NCI-H146 treated with DMSO at 0.1 percent for 48 hours (cell line): ENCODE data around the gene ZMAT3.

Experiments
- DNase-seq: peaks from one replicate; lab custom pipeline; 2025; ENCODE audit not compliant: unreplicated experiment; lab: John Stamatoyannopoulos, UW

Gene ZMAT3

DNA sequence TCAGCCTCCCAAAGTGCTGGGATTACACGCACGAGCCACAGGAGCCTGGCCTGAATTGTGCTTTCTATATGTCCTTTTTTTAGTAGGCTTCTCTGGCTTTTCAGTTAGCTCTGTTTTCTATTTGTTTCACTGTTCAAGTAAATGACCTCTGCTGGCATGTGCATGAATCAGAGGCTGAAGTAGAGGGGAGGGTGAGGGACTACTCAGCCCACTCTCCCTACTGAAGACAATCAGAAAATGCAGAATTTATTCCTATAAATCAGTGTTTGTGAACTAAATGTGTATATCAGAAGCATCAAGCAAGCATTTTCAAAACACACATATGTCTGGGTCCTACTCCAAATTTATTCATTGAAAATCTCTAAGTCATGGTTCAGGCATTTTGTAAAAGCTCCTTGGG is 45.0 kb downstream of the ZMAT3 start:
- DNase-seq = no peak

DNA sequence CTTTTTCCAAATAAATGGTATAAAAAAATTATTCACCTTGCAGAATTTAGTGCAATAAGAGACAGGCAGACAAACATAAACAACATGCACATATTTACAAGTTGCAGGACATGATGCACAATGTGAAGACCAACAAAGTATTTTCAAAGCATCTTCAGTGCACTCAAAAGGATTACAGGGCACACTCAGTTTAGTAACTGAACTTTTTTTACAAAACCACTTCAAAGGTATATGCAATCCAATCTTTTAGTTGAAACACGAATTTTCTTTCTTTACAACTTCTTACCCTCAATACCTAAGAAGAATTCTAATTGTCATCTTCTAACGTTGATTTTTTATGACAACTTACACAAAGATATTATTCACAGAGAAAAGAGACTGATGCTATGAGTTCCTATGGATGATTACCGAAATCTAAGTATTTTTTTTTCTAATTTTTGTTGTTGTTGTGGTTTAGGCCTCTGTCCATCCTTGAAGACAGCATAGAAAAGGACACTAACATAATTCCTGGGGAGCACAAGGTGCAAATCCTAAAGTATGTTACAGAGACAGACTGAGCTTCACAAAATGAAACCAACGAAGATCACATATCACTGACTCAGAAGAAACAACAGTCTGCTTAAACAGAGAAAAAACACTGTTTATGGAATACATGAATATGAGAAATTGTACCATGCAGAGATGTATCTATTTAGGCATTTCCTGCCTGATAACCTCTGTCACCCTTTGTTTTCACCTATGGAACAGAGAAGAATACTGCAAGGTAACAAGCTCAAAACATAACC is 50.3 kb downstream of the ZMAT3 start:
- DNase-seq = no peak

DNA sequence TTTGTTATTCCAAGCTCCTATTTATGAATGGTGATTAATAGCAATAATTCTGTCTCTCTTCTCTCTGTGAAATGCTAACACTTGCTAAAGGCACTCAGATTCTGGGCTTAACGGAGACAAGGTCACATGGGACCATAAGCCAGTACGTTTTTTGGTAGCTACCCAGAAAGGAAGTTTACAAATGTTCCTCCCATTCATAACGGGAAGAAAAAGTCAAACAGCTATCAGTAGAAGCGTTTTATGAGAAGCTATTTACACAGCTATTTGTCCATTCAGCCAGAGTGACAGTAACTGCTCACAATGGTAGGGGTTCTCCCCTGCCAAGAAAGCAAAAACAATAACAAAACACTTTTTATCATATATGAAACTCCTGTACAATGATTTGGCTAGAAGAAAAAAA is 51.5 kb downstream of the ZMAT3 start:
- DNase-seq = peak; percentile 39

DNA sequence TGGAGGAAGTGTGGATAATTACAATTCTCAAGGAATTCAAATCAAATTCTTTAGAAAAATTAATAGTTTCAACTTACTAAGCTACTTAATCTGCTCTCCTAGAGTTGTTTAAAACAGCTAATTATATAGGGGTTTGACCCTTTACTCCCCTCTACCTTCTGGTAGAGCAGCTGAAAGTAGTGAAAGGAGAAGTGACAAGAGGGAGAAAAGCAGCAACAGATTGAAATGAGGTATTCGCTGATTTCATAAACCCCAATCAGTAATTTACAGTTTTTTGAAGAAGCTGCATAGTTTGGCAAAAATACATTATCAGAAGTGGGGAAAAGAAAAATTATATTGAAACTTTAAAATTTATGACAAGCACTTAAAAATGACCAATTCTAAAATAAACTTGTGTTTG is 52.8 kb downstream of the ZMAT3 start:
- no peak for DNase-seq

DNA sequence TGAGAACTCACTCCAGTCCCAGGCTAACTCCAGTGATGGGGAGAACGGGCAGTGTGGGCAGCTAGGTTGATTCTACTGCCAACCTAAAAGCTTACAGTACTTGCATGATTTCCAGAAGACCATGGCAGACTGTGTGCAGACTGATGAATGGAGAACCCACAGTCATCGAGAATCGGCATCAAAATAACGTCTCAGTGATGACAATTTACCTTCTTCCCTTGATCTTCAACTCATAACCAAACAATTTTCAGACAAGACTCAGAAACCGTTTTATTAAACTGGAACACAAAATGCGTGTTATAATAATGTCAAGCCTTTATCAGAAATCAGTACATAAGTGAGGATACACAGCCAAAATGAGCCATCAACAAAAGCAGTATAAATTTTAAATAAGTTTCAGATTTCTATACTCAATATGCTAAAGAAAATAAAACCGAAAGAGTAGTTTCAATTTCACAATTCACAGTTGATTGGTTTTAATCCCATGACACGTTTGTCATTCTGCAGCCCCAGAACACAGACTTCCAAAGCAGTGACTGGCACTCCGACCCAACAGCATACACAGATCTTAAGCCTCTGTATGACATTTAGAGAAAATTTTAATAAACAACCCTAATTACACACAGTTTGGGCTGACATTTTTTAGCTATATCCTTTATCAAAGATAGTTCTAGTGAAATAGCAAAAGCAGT is 54.5 kb downstream of the ZMAT3 start:
- DNase-seq = no peak

DNA sequence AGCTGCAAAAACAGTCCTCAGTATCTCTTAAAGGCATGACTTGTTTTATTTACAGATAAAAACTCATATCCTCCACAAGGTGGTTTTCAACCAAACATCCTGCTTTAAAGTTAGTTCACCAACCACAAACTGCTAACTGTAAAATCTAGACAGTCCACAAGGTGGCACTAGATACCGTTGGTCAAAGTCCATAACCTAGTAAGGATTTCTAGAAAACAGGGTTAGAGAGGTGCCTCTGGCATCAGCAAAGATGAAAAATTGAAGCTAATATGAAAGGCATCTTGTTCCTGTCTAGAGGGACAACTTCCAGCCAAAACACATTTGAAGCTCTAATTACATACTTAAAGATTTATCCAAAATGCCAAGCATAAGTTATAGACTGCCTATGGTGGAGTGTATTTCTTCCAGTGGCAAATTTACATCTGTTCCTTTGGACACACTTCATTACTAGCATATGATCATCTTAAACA is 56.0 kb downstream of the ZMAT3 start:
- peak; percentile 76 for DNase-seq

DNA sequence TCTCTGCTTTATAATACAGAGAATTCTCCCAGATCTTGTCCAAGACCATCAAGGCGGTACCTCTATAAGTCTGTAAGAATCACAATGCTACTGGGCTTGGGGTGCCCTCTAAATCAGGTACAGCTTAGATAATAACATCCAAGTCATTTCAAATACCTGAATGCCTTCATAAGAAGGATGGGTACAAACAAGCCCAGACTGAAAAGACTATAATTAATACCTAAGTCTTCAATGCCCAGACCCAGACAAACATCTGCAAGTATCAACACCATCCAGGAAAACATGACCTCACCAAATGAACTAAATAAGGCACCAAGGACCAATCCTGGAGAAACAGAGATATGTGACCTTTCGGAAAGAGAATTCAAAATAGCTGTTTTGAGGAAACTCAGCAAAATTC is 65.9 kb downstream of the ZMAT3 start:
- no peak for DNase-seq

DNA sequence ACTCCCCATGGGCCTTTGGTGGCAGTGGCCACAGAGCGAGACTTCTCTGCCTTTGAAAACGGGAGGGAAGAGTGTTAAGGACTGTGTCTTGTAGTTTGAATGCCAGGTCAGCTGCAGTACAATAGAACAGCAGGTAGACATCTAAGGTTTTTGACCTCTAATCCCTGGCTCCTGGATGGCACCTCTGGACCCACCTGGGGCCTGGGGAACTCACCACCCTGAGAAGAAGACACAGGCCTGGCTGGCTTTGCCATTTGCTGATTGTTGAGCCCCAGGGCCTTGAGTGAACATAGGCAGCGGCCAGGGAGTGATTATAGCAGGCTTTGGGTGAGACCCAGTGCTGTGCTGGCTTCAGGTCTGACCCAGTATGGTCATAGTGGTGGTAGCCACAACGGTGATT is 66.4 kb downstream of the ZMAT3 start:
- DNase-seq = no peak

DNA sequence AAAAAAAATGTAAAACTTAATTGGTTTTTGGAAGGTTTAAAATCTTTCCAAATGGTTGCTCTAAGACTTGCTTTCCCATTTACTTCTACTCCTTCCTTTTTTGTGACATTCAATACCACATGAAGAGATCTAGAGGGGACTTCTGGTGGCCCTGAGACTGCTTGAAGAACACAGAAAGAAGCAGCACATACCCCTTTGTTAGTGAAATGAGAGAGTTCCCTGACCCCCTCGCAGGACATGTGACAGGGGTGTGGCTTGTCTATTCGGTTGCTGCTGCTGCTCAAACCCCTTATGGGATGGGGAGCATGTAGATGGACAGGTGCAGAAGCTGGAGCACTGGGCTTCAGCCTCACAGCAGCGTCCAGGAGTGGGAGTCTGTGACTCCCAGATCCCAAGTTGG is 71.0 kb downstream of the ZMAT3 start:
- DNase-seq = no peak

DNA sequence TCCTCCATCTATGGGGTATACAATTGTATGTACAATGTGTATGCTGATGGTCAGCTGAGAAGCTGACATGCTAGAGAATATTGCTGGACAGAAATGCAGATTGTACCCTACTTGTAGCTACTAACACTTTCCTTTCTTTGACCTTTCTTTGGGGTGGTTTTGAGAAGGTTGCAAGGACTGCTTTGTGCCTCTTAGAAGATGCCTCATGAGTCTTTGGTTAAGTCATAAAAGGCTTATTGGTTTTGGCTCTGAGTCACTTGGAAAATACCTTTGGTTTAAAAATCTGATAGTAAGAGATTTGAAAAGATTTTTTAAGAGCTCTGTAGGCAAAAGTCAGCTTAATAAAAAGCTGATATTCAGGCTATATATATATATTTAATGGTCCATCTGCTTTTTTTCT is 71.5 kb downstream of the ZMAT3 start:
- DNase-seq = no peak

DNA sequence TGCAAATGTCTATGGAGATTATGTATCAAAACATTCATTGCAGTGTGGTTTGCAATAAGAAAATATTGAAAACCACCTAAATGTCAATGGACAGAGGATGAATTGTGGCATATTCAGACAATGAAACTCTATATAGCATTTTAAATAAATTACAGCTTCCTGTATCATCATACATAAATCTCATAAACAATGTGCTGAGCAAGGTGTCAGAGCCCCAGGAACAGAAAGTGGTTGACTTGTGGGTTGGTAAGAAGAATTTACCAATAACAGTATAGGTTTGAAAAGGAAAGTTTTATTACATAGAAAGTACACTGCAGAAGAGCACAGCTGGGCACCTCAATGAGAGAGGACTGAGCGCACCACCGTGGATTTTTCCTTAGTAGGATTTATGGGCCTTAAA is 75.2 kb downstream of the ZMAT3 start:
- DNase-seq = no peak

DNA sequence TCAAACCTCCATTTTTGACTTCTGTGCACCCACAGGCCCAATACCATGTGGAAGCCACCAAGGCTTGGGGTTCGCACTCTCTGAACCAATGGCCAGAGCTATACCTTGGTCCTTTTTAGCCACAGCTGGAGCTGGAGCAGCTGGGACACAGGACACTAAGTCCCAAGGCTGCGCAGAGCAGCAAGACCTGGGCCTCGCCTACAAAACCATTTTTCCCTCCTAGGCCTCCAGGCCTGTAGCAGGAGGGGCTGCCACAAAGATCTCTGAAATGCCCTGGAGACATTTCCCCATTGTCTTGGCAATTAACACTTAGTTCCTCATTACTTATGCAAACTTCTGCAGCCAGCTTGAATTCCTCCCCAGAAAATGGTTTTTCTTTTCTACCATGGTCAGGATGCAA is 81.3 kb downstream of the ZMAT3 start:
- no peak for DNase-seq

DNA sequence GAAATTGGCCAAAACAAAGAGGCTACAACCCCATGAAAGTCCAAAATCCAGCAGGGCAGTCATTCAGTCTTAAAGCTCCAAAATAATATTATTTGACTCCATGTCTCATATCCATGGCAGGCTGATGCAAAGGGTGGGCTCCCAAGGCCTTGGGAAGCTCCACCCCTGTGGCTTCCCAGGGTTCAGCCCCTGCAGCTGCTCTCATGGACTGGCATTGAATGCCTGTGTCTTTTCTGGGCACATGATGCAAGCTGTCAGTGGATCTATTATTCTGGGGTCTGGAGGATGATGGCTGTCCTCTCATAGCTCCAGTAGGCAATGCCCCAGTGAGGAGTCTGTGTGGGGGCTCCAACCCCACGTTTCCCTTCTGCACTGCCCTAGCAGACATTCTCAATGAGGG is 81.8 kb downstream of the ZMAT3 start:
- no peak for DNase-seq

DNA sequence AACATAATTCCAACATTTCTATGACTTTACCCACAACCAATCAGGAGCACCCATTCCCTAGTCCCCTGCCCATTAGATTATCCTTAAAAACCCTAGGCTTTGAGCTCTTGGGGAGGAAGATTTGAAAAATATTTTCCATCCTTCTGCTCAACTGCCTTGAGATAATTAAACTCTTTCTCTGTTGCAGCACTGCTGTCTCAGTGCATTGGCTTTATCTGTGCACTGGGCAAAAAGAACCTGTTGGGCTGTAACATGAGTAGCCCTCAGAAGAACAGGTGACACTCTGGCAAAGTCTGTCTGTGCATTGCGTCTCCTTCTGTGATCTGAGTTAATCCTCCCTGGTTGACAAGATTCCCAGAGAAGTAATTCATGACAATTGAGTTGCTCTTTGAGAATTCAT is 83.9 kb downstream of the ZMAT3 start:
- DNase-seq = no peak

DNA sequence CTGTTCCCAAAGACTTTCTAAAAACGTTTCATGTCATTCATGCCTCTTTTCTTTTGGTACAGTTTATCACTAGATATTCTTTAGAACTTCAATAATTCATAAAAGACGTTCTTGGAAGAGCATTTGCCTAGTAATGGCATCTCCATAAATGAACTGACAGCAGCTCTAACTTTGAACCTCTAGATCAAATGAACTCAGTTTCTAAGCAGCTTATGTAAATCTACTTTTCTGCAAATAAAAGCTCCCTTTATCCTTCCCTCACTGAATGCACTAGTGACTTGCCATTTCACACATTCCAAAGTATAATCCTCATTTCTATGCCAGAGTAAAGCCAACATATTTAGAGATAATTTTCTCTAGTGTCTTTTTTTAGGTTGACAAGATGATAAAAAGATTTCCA is 85.2 kb downstream of the ZMAT3 start:
- no peak for DNase-seq

DNA sequence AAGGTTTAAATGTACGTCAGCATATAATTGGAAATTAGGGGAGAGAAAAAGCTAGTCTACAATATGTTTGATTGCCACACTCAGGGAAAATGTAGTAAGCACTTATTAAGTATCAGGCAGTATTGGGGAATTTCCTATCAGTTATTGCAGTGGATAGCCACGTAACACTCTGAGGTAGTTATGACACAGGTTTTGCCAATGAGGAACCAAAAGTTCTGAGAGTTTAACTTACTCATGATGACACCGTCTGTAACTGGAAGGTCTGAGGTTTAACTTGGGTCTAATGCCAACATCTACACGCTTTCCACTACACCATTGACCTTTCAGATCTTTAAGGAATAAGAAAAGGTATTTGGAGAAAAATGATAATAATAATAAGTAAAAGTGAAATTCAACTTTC is 89.5 kb downstream of the ZMAT3 start:
- no peak for DNase-seq

DNA sequence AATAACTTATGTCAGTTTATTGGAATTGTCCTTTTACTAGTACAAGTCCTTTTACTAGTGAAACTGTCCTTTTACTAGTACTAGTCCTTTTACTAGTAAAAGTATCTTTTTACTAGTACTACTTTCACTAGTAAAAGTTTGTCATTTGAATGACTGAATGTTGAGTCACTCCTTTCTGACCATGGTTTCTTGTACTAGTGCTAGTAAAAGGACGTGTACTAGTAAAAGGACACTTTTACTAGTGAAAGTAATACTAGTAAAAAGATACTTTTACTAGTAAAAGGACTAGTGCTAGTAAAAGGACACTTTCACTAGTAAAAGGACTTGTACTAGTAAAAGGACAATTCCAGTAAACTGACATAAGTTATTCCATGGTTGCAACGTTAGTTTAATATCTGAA is 96.3 kb downstream of the ZMAT3 start:
- no peak for DNase-seq

DNA sequence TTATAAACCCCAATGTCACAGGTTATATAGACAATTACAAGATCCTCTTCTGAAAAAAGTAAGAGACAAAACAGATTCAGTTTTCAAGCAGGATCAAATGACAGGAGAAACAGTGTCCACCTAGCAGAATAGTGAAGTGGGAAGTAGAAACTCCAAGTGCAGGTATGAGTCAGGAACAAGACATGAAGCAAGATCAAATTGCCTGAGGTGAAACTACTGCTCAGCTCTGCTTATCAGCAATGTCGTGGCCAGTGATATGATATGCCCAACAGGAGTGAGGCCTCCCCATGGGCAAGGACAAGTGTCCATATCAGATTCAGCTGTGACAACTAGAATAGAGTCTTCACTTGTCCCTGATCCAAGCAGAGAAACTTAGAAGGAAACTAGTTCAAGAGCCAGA is 100.0 kb downstream of the ZMAT3 start:
- no peak for DNase-seq

DNA sequence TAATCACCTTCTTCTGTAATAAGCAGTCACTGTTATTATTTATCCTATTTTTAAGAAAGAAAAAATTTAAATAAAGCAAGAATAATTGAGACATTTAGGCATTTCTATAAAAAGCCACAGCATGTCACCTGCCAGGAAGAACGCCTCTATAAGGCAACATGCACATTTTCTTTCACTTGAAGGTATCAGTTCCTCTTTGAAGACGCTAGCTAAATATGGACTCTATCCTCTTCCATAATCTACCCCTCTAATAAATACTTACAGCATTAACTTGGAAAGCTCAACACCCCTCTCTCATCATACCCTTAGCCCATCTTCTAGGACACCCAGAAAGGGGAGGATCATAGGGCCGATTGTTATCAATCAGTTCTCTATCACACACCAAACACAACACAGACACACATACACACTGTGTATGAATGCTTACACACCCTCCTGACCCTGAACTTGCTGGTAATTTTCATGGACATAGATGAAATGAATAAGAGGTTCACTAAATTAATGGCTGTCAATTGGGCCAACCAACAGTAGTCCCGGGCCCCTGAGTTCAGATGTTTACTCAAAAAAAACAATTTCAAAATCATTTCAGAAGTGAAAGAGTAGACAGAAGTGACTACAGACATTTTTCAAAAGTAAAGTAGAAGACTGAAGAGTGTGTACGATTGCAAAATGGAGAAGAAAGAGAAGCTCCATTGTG is 102.5 kb downstream of the ZMAT3 start:
- no peak for DNase-seq
